Esophagus squamous epithelium (tissue), 5 donors: Measurements from ENCODE around the gene DNM3. TPM values are rescaled to one million over a fixed set of nuclear protein-coding genes. Genes with fewer than 3 reads are reported as not detected.

ENCODE experiments used
- DNase-seq: peaks from one replicate; lab custom pipeline; 2025; lab: John Stamatoyannopoulos, UW
- H3K27ac ChIP-seq, 4 donors: fragments of 200-600 bp; sonication (generic); one replicate each; pipeline ENCODE4 v1.5.1; 2016 to 2019; ENCODE audit warnings: mild to moderate bottlenecking in 1 of 4
- H3K27me3 ChIP-seq, 4 donors: fragments of 200-600 bp; sonication (generic); 1 replicate in 3 of 4; 2 replicates in 1 of 4; pipeline versions ENCODE4 v1.5.1 to v1.6.0; 2017 to 2021; ENCODE audit warnings: antibody characterized with exemption in 1 of 4
- H3K36me3 ChIP-seq, 3 donors: fragments of 200-600 bp; sonication (generic); one replicate each; pipeline ENCODE4 v1.5.1; 2016 to 2019
- H3K4me1 ChIP-seq, 3 donors: fragments of 200-600 bp; sonication (generic); one replicate each; pipeline ENCODE4 v1.5.1; 2017 to 2019
- H3K4me3 ChIP-seq, 4 donors: fragments of 200-600 bp; sonication (generic); 1 replicate in 3 of 4; 2 replicates in 1 of 4; pipeline ENCODE4 v1.5.1; 2016 to 2019; ENCODE audit warnings: mild to moderate bottlenecking in 2 of 4, moderate library complexity in 1 of 4
- H3K9me3 ChIP-seq, 3 donors: fragments of 200-600 bp; sonication (generic); one replicate each; pipeline ENCODE4 v1.5.1; 2016 to 2019
- POLR2A ChIP-seq, 4 donors: fragments of 450-650 bp; IDR thresholded peaks; one replicate each; pipeline ENCODE4 v1.6.1; 2017; ENCODE audit warnings: antibody characterized with exemption in 4 of 4, mild to moderate bottlenecking in 4 of 4, moderate library complexity in 3 of 4
- WGBS, 2 donors: methylation state at CpG; one replicate each; pipeline ENCODE4 v1.1.5; 2018; 5-methylcytosine and 5-hydroxymethylcytosine counted together
- intact Hi-C: fragments of 100-400 bp; cut with DNase I; formaldehyde crosslinking; loops from one replicate; pipeline ENCODE4 v1.15.0; 2022
- total RNA-seq, 4 donors: library from RNA; depleted of rRNA; stranded (reverse); fragments of >200 nt; gene quantifications; one replicate each; pipeline ENCODE4 v1.1.0, GENCODE V29; 2016
- TF ChIP-seq, protein P1 (sequence below), 6 experiments: fragments of 450-650 bp in 4 of 6; fragments of 200-600 bp in 2 of 6; sonication (generic) in 2 of 6; IDR thresholded peaks; one replicate each; pipeline ENCODE4 v1.5.1; 2016 to 2019; ENCODE audit warnings: antibody characterized with exemption in 6 of 6, mild to moderate bottlenecking in 4 of 6, moderate library complexity in 4 of 6
- donor health status: DM: yes; HTN: yes; CAD: no.

DNM3 gene
- total RNA-seq, 4 donors from 2014 or later: 0.91 to 3.2 (median 1.8) TPM

DNA sequence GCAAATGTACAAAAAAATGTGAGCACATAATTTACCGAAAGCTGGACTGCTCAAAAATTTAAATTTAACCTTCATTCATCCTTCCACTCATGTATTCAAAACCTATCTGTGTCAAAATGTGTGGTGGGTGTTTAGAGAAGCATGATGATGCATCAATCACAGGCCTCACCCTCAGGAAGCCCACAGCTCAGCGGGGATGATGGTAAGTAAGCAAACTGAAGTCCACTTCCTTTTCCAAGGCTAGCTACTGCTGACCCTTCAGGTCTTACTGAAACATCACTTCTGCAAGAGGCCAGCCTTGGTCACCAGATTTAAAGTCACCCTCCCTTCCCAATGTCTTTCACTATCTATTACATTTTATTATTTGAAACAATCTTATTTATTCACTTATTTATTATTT, 254.5 kb downstream of the DNM3 start:
- Histone ChIP-seq H3K36me3 (no peaks in the 10 kb centered on the region), H3K27ac (no peak overlapping the region), H3K4me3 (no peak overlapping the region), H3K9me3 (no peaks in the 10 kb centered on the region), H3K4me1 (no peaks in the 10 kb centered on the region), H3K27me3 (no peaks in the 10 kb centered on the region)
- no peak for DNase-seq
- WGBS, 2 donors: 72 to 87% methylated on average over 2 of the region's 2 CpGs
- intact Hi-C loops: no loop called here
- TF ChIP-seq POLR2A (IDR thresholded peaks at IDR 0.05): no peak
- TF ChIP-seq, protein P1, sequence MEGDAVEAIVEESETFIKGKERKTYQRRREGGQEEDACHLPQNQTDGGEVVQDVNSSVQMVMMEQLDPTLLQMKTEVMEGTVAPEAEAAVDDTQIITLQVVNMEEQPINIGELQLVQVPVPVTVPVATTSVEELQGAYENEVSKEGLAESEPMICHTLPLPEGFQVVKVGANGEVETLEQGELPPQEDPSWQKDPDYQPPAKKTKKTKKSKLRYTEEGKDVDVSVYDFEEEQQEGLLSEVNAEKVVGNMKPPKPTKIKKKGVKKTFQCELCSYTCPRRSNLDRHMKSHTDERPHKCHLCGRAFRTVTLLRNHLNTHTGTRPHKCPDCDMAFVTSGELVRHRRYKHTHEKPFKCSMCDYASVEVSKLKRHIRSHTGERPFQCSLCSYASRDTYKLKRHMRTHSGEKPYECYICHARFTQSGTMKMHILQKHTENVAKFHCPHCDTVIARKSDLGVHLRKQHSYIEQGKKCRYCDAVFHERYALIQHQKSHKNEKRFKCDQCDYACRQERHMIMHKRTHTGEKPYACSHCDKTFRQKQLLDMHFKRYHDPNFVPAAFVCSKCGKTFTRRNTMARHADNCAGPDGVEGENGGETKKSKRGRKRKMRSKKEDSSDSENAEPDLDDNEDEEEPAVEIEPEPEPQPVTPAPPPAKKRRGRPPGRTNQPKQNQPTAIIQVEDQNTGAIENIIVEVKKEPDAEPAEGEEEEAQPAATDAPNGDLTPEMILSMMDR (IDR thresholded peaks at IDR 0.05): no peak

DNA sequence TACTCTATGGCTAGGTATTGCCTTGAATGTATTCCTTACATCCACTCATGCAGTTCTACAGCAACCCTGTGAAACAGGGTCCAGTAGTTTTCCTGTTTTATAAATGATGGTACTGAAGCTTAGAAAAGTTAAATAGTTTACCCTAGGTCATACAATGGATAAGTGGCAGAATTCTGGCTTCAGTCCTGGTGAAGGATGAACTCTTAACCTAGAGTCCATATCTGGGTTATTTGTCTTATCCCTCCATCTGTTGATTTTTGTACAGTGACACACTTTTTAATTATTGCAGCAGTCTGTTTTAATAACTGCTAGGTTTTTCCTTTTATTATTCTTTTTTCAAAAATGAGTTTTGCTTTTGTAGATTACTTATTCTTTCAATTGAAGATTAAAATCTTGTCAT, 263.9 kb downstream of the DNM3 start:
- H3K4me3 ChIP-seq: no peak overlapping the region
- TF ChIP-seq, protein P1 (IDR thresholded peaks at IDR 0.05): no peak
- no peak for TF ChIP-seq POLR2A (IDR thresholded peaks at IDR 0.05)

DNA sequence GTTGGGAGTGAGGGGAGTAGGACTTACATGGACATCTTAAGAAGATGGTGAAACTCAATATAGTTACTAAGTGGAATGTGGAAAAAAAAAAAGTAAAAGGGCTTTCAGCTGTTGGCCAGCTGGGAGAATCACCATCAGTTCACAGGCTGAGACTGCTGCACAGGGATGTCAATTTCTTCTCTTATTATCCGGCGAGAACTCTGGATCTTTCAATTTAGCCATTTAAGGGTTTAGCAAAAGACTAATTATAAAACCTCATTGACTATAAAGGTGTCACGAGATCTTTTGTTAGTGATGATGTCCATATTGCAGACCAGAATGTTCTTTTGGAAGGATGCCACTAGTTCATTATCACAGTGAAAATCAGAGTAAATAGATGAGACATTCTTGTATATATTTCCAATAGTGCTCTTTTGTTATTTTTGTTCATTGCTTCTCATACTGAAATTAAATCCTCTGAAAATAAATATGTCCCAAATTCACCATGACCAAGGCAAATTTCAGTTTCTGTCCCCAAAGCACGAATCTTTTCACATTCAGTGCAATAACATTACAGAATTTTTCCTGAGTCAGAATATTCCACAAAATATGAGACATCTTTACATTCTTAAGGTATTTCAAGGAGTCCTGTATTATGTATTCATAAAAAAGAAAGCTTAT, 266.1 kb downstream of the DNM3 start:
- intact Hi-C loops: no loop called here

More for the DNA sequence above, 263.9 kb downstream of the DNM3 start:
- peaks cover 0 to 4% (median 0%) of the 10 kb centered on the region in 3 donors for H3K4me1 ChIP-seq
- no peak overlapping the region for H3K27ac ChIP-seq
- DNase-seq: no peak
- H3K9me3 ChIP-seq: no peaks in the 10 kb centered on the region
- H3K27me3 ChIP-seq: no peaks in the 10 kb centered on the region
- no peaks in the 10 kb centered on the region for H3K36me3 ChIP-seq
- intact Hi-C loops: no loop called here

DNA sequence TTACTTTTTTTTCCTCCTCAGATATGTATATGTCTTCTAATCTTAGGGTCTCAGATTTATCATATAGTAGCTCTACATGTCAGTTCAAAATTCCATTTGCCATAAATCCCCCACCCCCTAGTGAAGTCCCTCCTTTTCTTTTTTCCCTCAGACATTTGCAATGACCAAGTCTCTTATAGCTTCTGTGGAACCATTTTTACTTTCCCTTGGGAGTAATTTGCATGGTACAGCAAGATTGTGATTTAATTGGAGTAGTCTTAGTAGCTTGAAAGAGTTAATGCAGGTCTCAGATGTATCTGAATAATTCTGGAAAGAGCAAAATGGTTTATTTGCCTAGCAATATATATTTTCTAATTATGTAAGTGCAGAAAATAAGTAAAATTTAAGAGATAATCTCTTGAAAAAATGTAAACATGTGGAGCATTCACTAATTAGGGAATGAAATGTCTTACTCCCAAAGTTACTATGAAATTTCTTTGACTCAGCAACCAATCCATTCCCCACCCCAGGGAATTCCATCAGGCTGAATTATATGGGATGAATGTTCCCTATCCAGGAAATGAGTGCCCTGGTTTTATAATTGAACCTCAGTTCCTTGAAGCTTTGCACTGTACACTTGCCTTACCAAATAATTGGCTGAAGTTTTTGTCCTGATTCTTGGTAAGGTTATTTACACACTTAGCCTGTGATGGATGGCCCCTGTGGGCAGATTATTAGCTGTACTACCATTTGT, 267.0 kb downstream of the DNM3 start:
- no peaks in the 10 kb centered on the region for H3K27me3 ChIP-seq
- no peak for TF ChIP-seq POLR2A (IDR thresholded peaks at IDR 0.05)
- TF ChIP-seq, protein P1 (IDR thresholded peaks at IDR 0.05): no peak
- intact Hi-C loops: no loop called here
- no peaks in the 10 kb centered on the region for H3K9me3 ChIP-seq
- no peak for DNase-seq
- no peak overlapping the region for H3K27ac ChIP-seq
- H3K36me3 ChIP-seq: no peaks in the 10 kb centered on the region
- peaks cover 0 to 4% (median 0%) of the 10 kb centered on the region in 3 donors for H3K4me1 ChIP-seq
- no peak overlapping the region for H3K4me3 ChIP-seq

More for the DNA sequence above, 266.1 kb downstream of the DNM3 start:
- TF ChIP-seq POLR2A (IDR thresholded peaks at IDR 0.05): no peak
- TF ChIP-seq, protein P1 (IDR thresholded peaks at IDR 0.05): no peak
- peaks cover 0 to 4% (median 0%) of the 10 kb centered on the region in 3 donors for H3K4me1 ChIP-seq
- no peak overlapping the region for H3K4me3 ChIP-seq
- 72 to 75% methylated on average over 4 of the region's 4 CpGs for WGBS, 2 donors
- no peaks in the 10 kb centered on the region for H3K9me3 ChIP-seq
- H3K27me3 ChIP-seq: no peaks in the 10 kb centered on the region
- no peak for DNase-seq
- H3K27ac ChIP-seq: no peak overlapping the region
- H3K36me3 ChIP-seq: no peaks in the 10 kb centered on the region

DNA sequence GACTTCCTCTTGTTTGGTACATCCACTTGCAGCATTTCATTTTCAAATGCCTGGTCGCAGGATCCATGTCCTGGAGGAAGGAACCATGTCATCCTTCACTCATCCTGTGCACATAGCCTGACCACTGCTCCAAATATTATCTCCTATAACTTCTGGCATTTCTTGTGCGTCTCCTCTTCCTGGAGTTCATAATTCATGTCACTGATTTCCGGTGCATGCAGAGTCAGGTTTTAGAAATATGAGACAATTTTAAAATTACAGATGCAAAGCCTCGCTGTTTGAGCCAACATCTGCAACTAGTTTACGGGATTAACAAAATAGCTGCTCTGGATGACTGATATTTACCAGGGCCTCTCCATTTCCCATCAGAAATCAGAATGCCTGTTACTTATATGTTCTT, 268.1 kb downstream of the DNM3 start:
- peaks cover 0 to 4% (median 0%) of the 10 kb centered on the region in 3 donors for H3K4me1 ChIP-seq
- H3K36me3 ChIP-seq: no peaks in the 10 kb centered on the region
- WGBS, 2 donors: 55 to 85% methylated on average over 5 of the region's 5 CpGs
- intact Hi-C loops: no loop called here
- no peak overlapping the region for H3K4me3 ChIP-seq
- no peak overlapping the region for H3K27ac ChIP-seq
- no peak for DNase-seq
- no peak for TF ChIP-seq POLR2A (IDR thresholded peaks at IDR 0.05)
- TF ChIP-seq, protein P1 (IDR thresholded peaks at IDR 0.05): no peak
- no peaks in the 10 kb centered on the region for H3K27me3 ChIP-seq
- H3K9me3 ChIP-seq: no peaks in the 10 kb centered on the region
